ENCODE measurements around the gene RGS11. TPM values are rescaled to one million over a fixed set of nuclear protein-coding genes. Genes with fewer than 3 reads are reported as not detected.
A peak's percentile ranks its signal among the peaks of the same experiment; 100 is the strongest.
"Not testable (repeated sequence)": the region's sequence is repeated elsewhere in the genome, so short reads cannot be mapped to it uniquely, and the experiment has no call there.

Gene RGS11
- total RNA-seq, 1 experiment from 2014 or later, result not detected

- no peak for DNase-seq (ENCODE audit: low read depth)
Observed at GRCh38 chr16:264440-264951, 11.2 kb downstream of the RGS11 start.

DNA sequence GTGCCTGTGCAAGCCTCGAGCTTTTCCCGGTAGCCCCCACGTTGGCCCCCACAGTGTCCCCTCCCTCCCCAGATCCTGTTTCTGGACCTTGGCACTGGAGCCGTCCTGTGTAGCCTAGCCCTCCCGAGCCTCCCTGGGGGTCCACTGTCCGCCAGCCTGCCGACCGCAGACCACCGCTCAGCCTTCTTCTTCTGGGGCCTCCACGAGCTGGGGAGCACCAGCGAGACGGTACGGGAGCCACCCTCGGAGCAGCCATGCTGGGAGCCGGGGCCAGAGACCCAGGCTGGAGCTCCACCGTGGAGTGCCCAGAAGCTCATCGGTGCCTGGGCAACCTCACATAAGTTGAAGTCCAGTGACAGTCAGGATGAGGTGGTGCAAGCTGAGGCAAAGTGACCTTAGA lies 11.8 kb downstream of the RGS11 start:
- no peak for DNase-seq (ENCODE audit: low read depth)

- DNase-seq (ENCODE audit: low read depth), result no peak
Observed at GRCh38 chr16:263182-263774, 12.5 kb downstream of the RGS11 start.

DNA sequence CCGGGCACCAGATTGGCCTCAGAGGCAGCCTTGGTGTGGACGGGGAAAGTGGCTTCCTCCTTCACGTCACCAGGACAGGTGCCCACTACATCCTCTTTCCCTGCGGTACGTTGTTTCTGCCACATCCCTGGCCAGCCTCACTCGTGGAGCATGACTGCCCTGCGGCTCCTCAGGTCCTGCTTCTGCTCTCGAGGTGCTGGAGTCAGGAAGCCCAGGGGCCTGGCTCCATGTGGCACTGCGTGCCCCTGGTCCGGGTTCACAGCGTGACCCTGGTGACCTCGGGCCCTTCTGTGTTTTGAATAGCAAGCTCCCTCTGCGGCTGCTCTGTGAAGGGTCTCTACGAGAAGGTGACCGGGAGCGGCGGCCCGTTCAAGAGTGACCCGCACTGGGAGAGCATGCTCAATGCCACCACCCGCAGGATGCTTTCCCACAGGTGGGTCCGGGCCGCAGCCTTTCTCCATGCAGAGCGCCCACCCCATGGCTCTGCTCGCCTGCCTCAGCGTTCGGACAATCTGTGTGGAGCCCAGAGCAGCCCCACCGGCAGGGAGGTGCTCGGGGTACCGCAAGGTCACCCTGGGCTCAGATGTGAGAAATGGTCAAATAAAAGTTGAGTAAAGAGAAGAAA lies 13.5 kb downstream of the RGS11 start:
- DNase-seq (ENCODE audit: low read depth), result no peak

- DNase-seq (ENCODE audit: low read depth), result no peak
Observed at GRCh38 chr16:261031-261691, 14.6 kb downstream of the RGS11 start.

GRCh38 chr16:260326-260725 lies 15.4 kb downstream of the RGS11 start:
- DNase-seq (ENCODE audit: low read depth), result no peak

- DNase-seq (ENCODE audit: low read depth), result no peak
Observed at GRCh38 chr16:259814-260253, 15.9 kb downstream of the RGS11 start.

GRCh38 chr16:259226-259625 lies 16.5 kb downstream of the RGS11 start:
- no peak for DNase-seq (ENCODE audit: low read depth)

DNA sequence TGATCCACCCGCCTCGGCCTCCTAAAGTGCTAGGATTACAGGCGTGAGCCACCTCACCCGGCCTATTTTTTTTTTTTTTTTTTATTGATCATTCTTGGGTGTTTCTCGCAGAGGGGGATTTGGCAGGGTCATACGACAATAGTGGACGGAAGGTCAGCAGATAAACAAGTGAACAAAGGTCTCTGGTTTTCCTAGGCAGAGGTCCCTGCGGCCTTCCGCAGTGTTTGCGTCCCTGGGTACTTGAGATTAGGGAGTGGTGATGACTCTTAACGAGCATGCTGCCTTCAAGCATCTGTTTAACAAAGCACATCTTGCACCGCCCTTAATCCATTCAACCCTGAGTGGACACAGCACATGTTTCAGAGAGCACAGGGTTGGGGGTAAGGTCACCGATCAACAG lies 17.7 kb downstream of the RGS11 start:
- not testable (repeated sequence) for DNase-seq (ENCODE audit: low read depth)

GRCh38 chr16:255183-255582 lies 20.6 kb downstream of the RGS11 start:
- DNase-seq (ENCODE audit: low read depth), result no peak

DNA sequence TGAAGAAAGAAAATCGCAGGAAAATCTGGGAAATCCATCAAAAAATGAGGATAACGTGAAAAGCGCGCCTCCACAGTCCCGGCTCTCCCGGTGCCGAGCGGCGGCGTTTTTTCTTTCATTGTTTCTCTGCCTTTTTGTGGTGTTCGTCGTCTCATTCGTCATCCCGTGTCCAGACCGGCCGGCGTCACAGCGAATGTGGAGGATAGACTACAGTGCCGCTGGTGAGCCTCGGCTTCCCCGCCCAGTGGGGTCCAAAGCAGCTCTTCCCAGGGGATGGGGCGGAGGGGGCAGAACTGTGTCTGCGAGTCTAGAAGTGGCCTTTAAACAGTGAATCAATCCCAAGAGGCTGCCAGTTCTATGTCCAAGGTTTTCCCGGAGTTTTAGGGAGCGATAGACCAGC lies 21.3 kb downstream of the RGS11 start:
- DNase-seq (ENCODE audit: low read depth), result no peak

DNA sequence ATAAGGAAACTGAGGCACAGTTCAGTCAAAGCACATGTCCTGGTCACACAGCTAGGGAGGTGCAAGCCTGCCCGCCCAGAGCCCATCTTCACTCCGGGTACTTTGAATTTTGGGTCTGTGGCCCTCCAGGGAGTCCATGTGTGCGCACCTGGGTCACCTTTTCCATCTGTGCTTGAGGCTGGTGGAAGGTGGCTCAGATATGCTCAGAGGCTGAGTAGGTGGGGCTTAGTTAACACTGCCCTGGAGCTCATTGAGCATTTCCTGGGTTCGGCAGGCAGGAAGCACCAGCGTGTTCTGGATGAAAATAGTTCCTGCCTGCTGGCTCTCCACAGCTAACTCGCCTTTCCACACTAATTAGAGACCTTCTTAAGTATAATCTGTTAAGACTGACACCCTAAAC lies 21.9 kb downstream of the RGS11 start:
- DNase-seq (ENCODE audit: low read depth), result no peak

GRCh38 chr16:252366-253337 lies 23.1 kb downstream of the RGS11 start:
- DNase-seq (ENCODE audit: low read depth), result no peak

DNA sequence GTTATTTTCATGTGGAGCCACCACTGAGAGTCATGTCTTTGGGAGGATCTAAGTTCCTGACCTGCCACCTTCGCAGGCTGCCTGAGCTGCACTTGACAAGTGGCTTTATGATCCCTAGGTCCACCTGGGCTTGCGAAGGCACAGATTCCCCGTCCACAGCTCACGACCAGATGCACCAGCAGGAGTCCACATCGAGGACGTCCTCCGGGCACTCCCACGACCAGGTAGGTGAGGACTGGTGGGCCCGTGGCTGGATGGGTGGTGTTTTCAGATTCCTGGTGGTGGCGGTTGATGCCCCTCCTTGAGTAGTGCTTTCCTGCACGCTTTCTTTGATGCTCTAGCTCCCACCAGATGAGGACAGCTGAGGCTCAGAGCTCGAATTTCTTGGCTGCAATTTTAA lies 26.3 kb downstream of the RGS11 start:
- DNase-seq (ENCODE audit: low read depth), result no peak

GRCh38 chr16:247027-247426 lies 28.7 kb downstream of the RGS11 start:
- no peak for DNase-seq (ENCODE audit: low read depth)

DNA sequence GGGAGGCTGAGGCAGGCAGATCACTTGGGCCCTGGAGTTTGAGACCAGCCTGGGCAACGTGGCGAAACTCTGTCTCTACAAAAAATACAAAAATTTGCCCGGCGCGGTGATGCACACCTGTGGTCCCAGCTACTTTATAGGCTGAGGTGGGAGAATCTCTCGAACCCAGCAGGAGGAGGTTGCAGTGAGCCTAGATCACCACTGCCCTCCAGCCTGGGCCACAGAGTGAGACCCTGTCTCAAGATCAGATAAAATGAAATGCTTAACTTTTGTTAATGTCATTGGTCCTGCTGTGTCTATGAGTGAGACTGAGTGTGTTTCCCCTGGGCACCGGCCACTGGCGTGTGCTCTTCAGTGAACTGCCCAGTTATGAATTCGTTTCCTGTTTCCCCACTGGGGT lies 30.6 kb downstream of the RGS11 start:
- DNase-seq (ENCODE audit: low read depth), result no peak

- DNase-seq (ENCODE audit: low read depth), result no peak
Observed at GRCh38 chr16:243348-243747, 32.4 kb downstream of the RGS11 start.

DNA sequence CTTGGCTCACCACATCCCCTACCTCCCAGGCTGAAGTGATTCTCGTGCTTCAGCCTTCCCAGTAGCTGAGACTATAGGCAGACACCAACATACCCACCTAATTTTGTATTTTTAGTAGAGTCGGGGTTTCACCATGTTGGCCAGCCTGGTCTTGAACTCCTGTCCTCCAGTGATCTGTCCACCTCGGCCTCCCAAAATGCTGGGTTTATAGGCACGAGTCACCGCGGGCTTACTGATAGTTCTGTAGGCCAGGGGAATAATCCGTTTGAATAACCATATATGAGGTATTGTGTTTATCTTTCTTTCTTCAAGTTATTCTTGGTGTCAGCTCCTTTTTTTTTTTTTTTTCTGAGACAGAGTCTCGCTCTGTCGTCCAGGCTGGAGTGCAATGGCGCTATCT lies 33.5 kb downstream of the RGS11 start:
- DNase-seq (ENCODE audit: low read depth), result no peak

- DNase-seq (ENCODE audit: low read depth), result no peak
Observed at GRCh38 chr16:240559-240958, 35.2 kb downstream of the RGS11 start.

DNA sequence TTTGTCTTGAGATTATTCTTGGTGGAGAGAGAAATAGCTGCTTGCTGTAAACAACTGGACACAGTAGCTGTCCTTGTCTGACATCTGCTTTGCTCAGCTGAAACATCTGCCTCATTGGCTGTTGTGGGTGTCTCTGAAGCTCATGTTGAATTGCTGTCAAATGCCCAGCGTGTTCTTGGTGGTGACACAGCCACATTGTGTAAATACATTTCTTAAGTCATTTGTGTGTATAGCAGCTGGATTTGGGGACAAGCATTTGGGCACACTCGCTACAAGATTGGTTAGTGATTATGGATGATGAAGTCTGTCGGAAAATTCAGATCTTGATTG lies 35.8 kb downstream of the RGS11 start:
- DNase-seq (ENCODE audit: low read depth), result no peak

DNA sequence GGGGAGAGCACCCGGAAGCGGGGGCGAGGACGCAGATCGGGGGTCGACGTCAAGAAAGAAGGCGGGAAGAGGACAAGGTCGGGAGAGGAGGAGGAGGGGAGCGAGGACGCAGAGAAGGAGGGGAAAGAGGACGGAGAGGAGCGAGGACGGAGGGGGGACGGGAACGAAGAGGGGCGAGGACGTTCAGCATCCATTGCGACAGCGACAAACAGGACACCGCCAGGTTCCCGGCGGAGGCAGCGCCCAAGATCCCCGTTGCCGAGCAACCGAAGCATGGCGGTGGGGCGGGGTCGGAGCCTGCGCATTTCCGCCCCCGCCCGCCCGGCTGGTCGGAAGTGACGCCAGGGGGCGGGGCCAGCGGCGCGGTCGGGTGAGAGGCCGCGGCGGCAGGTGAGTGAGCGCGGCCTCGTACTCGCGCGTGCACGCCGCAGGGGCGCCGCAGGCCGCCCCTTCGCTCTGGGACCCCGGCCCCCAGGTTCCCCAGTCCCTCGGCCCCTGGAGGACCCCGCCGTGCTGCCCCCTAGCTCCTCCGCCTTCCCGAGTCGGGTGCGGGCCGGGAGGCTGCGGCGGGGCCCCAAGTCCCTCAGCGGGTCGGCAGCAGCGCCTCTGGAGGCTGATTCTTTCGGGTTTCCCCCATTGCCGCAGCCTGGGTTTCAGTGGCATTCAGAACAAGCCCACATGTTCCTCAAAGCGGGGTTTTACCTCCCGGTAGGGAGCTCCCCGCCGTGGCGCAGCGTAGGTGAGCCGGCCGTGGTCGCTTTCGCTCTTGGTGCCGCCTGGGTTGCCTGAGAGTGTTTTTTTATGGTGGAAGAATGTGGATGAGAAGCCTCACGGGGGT lies 41.1 kb downstream of the RGS11 start, which contains the start of gene FAM234A:
FAM234A (plus strand) TSS at position 354 of the 838 bp plus-strand sequence. CDS start 19,593 bp downstream, outside the sequence.
- DNase-seq (ENCODE audit: low read depth), result peak; percentile 89
